Mesodermal cell (in vitro differentiated cells): ENCODE data around the gene IL16.

Source experiments
- H3K27ac ChIP-seq: 2 replicates; pipeline ENCODE4 v1.7.0; 2013; ENCODE audit warnings: mild to moderate bottlenecking, low read depth, low read length, moderate library complexity; ENCODE audit not compliant: severe bottlenecking
- H3K36me3 ChIP-seq: 2 replicates; pipeline ENCODE4 v1.7.1; 2013; ENCODE audit warnings: mild to moderate bottlenecking, low read length, moderate library complexity; ENCODE audit not compliant: control insufficient read depth, insufficient read depth
- H3K4me1 ChIP-seq: one replicate; pipeline ENCODE4 v1.7.1; 2013; ENCODE audit warnings: mild to moderate bottlenecking, low read length; ENCODE audit not compliant: insufficient read depth, control insufficient read depth, poor library complexity, severe bottlenecking
- H3K4me3 ChIP-seq: 2 replicates; pipeline ENCODE4 v1.7.0; 2013; ENCODE audit warnings: low read length, control low read depth, mild to moderate bottlenecking; ENCODE audit not compliant: insufficient read depth, poor library complexity, severe bottlenecking; ENCODE audit errors: extremely low read depth
- H3K9me3 ChIP-seq: 2 replicates; pipeline ENCODE4 v1.7.1; 2013; ENCODE audit warnings: mild to moderate bottlenecking, low read length, moderate library complexity; ENCODE audit not compliant: control insufficient read depth
- WGBS, 2 experiments: methylation state at CpG; one replicate each; pipeline ENCODE4 v1.1.5; 2013; ENCODE audit warnings: missing lambda C conversion rate in 2 of 2; ENCODE audit not compliant: insufficient coverage in 2 of 2; 5-methylcytosine and 5-hydroxymethylcytosine counted together

Gene IL16

GRCh38 chr15:81188354-81188753 is 8.3 kb upstream of the IL16 start:
- H3K36me3 ChIP-seq: no peaks in the 10 kb centered on the region
- 75 to 78% methylated on average over 3 to 8 of the region's 8 CpGs for WGBS, 2 experiments
- H3K27ac ChIP-seq: no peak overlapping the region
- no peak overlapping the region for H3K4me3 ChIP-seq
- no peaks in the 10 kb centered on the region for H3K4me1 ChIP-seq
- H3K9me3 ChIP-seq: no peaks in the 10 kb centered on the region

GRCh38 chr15:81189583-81190283 is 6.9 kb upstream of the IL16 start:
- no peaks in the 10 kb centered on the region for H3K4me1 ChIP-seq
- H3K4me3 ChIP-seq: no peak overlapping the region
- H3K9me3 ChIP-seq: no peaks in the 10 kb centered on the region
- 91 to 92% methylated on average over 8 to 9 of the region's 11 CpGs for WGBS, 2 experiments
- H3K36me3 ChIP-seq: no peaks in the 10 kb centered on the region
- H3K27ac ChIP-seq: no peak overlapping the region

GRCh38 chr15:81190922-81191507 is 5.7 kb upstream of the IL16 start:
- H3K36me3 ChIP-seq: no peaks in the 10 kb centered on the region
- H3K4me1 ChIP-seq: no peaks in the 10 kb centered on the region
- H3K27ac ChIP-seq: no peak overlapping the region
- no peak overlapping the region for H3K4me3 ChIP-seq
- no peaks in the 10 kb centered on the region for H3K9me3 ChIP-seq
- WGBS, 2 experiments: 90 to 100% methylated on average over 1 to 3 of the region's 3 CpGs

GRCh38 chr15:81191701-81192100 is 5.0 kb upstream of the IL16 start:
- Histone ChIP-seq H3K36me3 (no peaks in the 10 kb centered on the region), H3K9me3 (no peaks in the 10 kb centered on the region), H3K4me1 (no peaks in the 10 kb centered on the region), H3K4me3 (no peak overlapping the region), H3K27ac (no peak overlapping the region)
- 89 to 92% methylated on average over 2 of the region's 3 CpGs for WGBS, 2 experiments

GRCh38 chr15:81194723-81195122 is 2.0 kb upstream of the IL16 start:
- no peak overlapping the region for H3K4me3 ChIP-seq
- 92 to 100% methylated on average over 2 of the region's 5 CpGs for WGBS, 2 experiments
- no peaks in the 10 kb centered on the region for H3K36me3 ChIP-seq
- no peaks in the 10 kb centered on the region for H3K9me3 ChIP-seq
- H3K4me1 ChIP-seq: no peaks in the 10 kb centered on the region
- H3K27ac ChIP-seq: no peak overlapping the region

GRCh38 chr15:81195339-81195864 is 1.3 kb upstream of the IL16 start:
- Histone ChIP-seq H3K27ac (no peak overlapping the region), H3K36me3 (no peaks in the 10 kb centered on the region), H3K9me3 (no peaks in the 10 kb centered on the region), H3K4me3 (no peak overlapping the region), H3K4me1 (no peaks in the 10 kb centered on the region)
- WGBS, 2 experiments: 54 to 73% methylated on average over 3 to 5 of the region's 8 CpGs

- H3K4me1 ChIP-seq: no peaks in the 10 kb centered on the region
- 83 to 92% methylated on average over 4 to 6 of the region's 7 CpGs for WGBS, 2 experiments
- H3K27ac ChIP-seq: no peak overlapping the region
- no peaks in the 10 kb centered on the region for H3K36me3 ChIP-seq
- no peak overlapping the region for H3K4me3 ChIP-seq
- no peaks in the 10 kb centered on the region for H3K9me3 ChIP-seq
These were observed 564 bp downstream of the IL16 start for GRCh38 chr15:81197255-81197630.

- WGBS, 2 experiments: 83 to 87% methylated on average over 7 of the region's 7 CpGs
These were observed 1.1 kb downstream of the IL16 start for GRCh38 chr15:81197688-81198281.

GRCh38 chr15:81199031-81199779 is 2.5 kb downstream of the IL16 start:
- Histone ChIP-seq H3K9me3 (no peaks in the 10 kb centered on the region), H3K27ac (no peak overlapping the region), H3K36me3 (no peaks in the 10 kb centered on the region), H3K4me3 (no peak overlapping the region), H3K4me1 (no peaks in the 10 kb centered on the region)
- WGBS, 2 experiments: 78 to 87% methylated on average over 6 to 10 of the region's 11 CpGs

More at GRCh38 chr15:81197688-81198281, 1.1 kb downstream of the IL16 start:
- H3K4me3 ChIP-seq: no peak overlapping the region
- no peak overlapping the region for H3K27ac ChIP-seq
- H3K4me1 ChIP-seq: no peaks in the 10 kb centered on the region
- H3K36me3 ChIP-seq: no peaks in the 10 kb centered on the region
- H3K9me3 ChIP-seq: no peaks in the 10 kb centered on the region

- Histone ChIP-seq H3K36me3 (no peaks in the 10 kb centered on the region), H3K4me3 (no peak overlapping the region), H3K9me3 (no peaks in the 10 kb centered on the region), H3K27ac (no peak overlapping the region), H3K4me1 (no peaks in the 10 kb centered on the region)
- WGBS, 2 experiments: no CpG with 5 or more reads among the region's 3 CpGs
These were observed 9.3 kb downstream of the IL16 start for GRCh38 chr15:81206018-81206417.
